Liver (tissue), 9 donors: ENCODE data around the gene SEC24C. TPM values are rescaled to one million over a fixed set of nuclear protein-coding genes. Genes with fewer than 3 reads are reported as not detected.

Source experiments
- DNase-seq: peaks from one replicate; pipeline ENCODE4 v3.0.0-alpha.2; 2017; ENCODE audit warnings: low spot score
- H3K27ac ChIP-seq, 2 donors: one replicate each; pipeline ENCODE4 v1.7.0; 2013; ENCODE audit warnings: inconsistent platforms in 2 of 2, low read length in 2 of 2, control low read depth in 1 of 2, low read depth in 1 of 2, mild to moderate bottlenecking in 1 of 2
- H3K27me3 ChIP-seq, 4 donors: one replicate each; pipeline versions ENCODE4 v1.6.1 to v1.7.0; 2013; ENCODE audit warnings: low read length in 3 of 4, inconsistent platforms in 1 of 4, mild to moderate bottlenecking in 1 of 4, moderate library complexity in 1 of 4; ENCODE audit not compliant: control insufficient read depth in 4 of 4, insufficient read depth in 4 of 4
- H3K36me3 ChIP-seq, 4 donors: one replicate each; pipeline versions ENCODE4 v1.6.1 to v1.7.0; 2013; ENCODE audit warnings: low read length in 3 of 4, mild to moderate bottlenecking in 3 of 4, low read depth in 1 of 4, moderate library complexity in 1 of 4; ENCODE audit not compliant: control insufficient read depth in 4 of 4, insufficient read depth in 3 of 4
- H3K4me1 ChIP-seq, 4 donors: one replicate each; pipeline versions ENCODE4 v1.6.1 to v1.7.0; 2013; ENCODE audit warnings: low read length in 3 of 4, mild to moderate bottlenecking in 3 of 4, moderate library complexity in 1 of 4; ENCODE audit not compliant: control insufficient read depth in 4 of 4, insufficient read depth in 4 of 4
- H3K4me3 ChIP-seq, 3 donors: one replicate each; pipeline versions ENCODE4 v1.6.1 to v1.7.0; 2013; ENCODE audit warnings: low read length in 3 of 3, control low read depth in 1 of 3, low read depth in 1 of 3, mild to moderate bottlenecking in 1 of 3
- H3K9ac ChIP-seq, 2 donors: one replicate each; pipeline ENCODE4 v1.7.0; 2013; ENCODE audit warnings: low read length in 2 of 2, mild to moderate bottlenecking in 2 of 2, moderate library complexity in 2 of 2, control low read depth in 1 of 2, low read depth in 1 of 2
- H3K9me3 ChIP-seq, 4 donors: one replicate each; pipeline versions ENCODE4 v1.6.1 to v1.7.0; 2013; ENCODE audit warnings: low read length in 3 of 4; ENCODE audit not compliant: control insufficient read depth in 4 of 4
- ATF3 ChIP-seq: IDR thresholded peaks from 2 replicates; pipeline ENCODE4 v1.6.1; 2016; ENCODE audit warnings: antibody characterized with exemption
- EGR1 ChIP-seq, 2 donors: IDR thresholded peaks; 2 replicates each; pipeline ENCODE4 v1.6.1; 2016 to 2018; ENCODE audit warnings: antibody characterized with exemption in 2 of 2, low read depth in 2 of 2
- FOXA1 ChIP-seq: IDR thresholded peaks from 2 replicates; pipeline ENCODE4 v1.6.1; 2016; ENCODE audit warnings: antibody characterized with exemption
- FOXA2 ChIP-seq: IDR thresholded peaks from 2 replicates; pipeline ENCODE4 v1.6.1; 2016; ENCODE audit warnings: antibody characterized with exemption
- GABPA ChIP-seq, 2 donors: IDR thresholded peaks in 1 of 2; conservative IDR thresholded peaks in 1 of 2; 2 replicates each; pipeline ENCODE4 v1.6.1; 2016; ENCODE audit warnings: antibody characterized with exemption in 2 of 2, mild to moderate bottlenecking in 1 of 2, moderate library complexity in 1 of 2
- HNF4A ChIP-seq, 2 donors: conservative IDR thresholded peaks; 2 replicates each; pipeline ENCODE4 v1.6.1; 2016; ENCODE audit warnings: antibody characterized with exemption in 2 of 2, mild to moderate bottlenecking in 2 of 2
- HNF4G ChIP-seq: IDR thresholded peaks from 2 replicates; pipeline ENCODE4 v1.6.1; 2016; ENCODE audit warnings: antibody characterized with exemption
- JUND ChIP-seq, 2 donors: IDR thresholded peaks; 2 replicates each; pipeline ENCODE4 v1.6.1; 2016; ENCODE audit warnings: antibody characterized with exemption in 2 of 2
- MAX ChIP-seq: IDR thresholded peaks from 2 replicates; pipeline ENCODE4 v1.6.1; 2016; ENCODE audit warnings: antibody characterized with exemption
- NR2F2 ChIP-seq: IDR thresholded peaks from 2 replicates; pipeline ENCODE4 v1.6.1; 2016; ENCODE audit warnings: antibody characterized with exemption
- RAD21 ChIP-seq, 2 donors: IDR thresholded peaks; 2 replicates each; pipeline ENCODE4 v1.6.1; 2016; ENCODE audit warnings: antibody characterized with exemption in 2 of 2, mild to moderate bottlenecking in 2 of 2
- RXRA ChIP-seq, 2 donors: IDR thresholded peaks; 2 replicates each; pipeline ENCODE4 v1.6.1; 2017 to 2018; ENCODE audit warnings: antibody characterized with exemption in 2 of 2, mild to moderate bottlenecking in 1 of 2
- SP1 ChIP-seq: IDR thresholded peaks from 2 replicates; pipeline ENCODE4 v1.6.1; 2018; ENCODE audit warnings: antibody characterized with exemption, mild to moderate bottlenecking
- TAF1 ChIP-seq: conservative IDR thresholded peaks from 2 replicates; pipeline ENCODE4 v1.6.1; 2016; ENCODE audit warnings: antibody characterized with exemption, mild to moderate bottlenecking
- YY1 ChIP-seq: IDR thresholded peaks from 2 replicates; pipeline ENCODE4 v1.6.1; 2016; ENCODE audit warnings: antibody characterized with exemption, mild to moderate bottlenecking
- ZBTB33 ChIP-seq: IDR thresholded peaks from 2 replicates; pipeline ENCODE4 v1.6.1; 2016; ENCODE audit warnings: antibody characterized with exemption
- WGBS: extraction: QIAGEN DNeasy Blood & Tissue Kit; methylation state at CpG from one replicate; pipeline ENCODE4 v1.1.7; 2013; 5-methylcytosine and 5-hydroxymethylcytosine counted together
- polyA plus RNA-seq, 2 donors: library from polyadenylated mRNA; stranded (reverse) in 1 of 2; unstranded in 1 of 2; fragments of 200-250 nt in 1 of 2; fragments of >200 nt in 1 of 2; fragmentation: Nextera tagmentation in 1 of 2; extraction: Ambion mirVana in 1 of 2; gene quantifications; one replicate each; pipeline versions ENCODE4 v1.2.1 to v1.2.3, GENCODE V29; 2013 to 2015
- total RNA-seq, 2 donors: library from RNA; depleted of rRNA; stranded (reverse); fragments of >200 nt; gene quantifications; one replicate each; pipeline ENCODE4 v1.2.3, GENCODE V29; 2014
- TF ChIP-seq, protein P1 (sequence below): fragments of 150-350 bp; IDR thresholded peaks from 2 replicates; pipeline ENCODE4 v1.5.1; 2017; ENCODE audit warnings: improper control_type of control experiment, low read depth, low read length; ENCODE audit not compliant: missing input control
- TF ChIP-seq, protein P2 (sequence below): IDR thresholded peaks from 2 replicates; pipeline ENCODE4 v1.6.1; 2016; ENCODE audit warnings: antibody characterized with exemption, mild to moderate bottlenecking
- donor health status: healthy.
- donor health status: healthy.
- donor health status: healthy.
- donor health status: healthy.
- donor health status: healthy.

The SEC24C gene
- total and polyA plus RNA-seq, 4 donors: 15.0 to 48.1 (median 40.9) TPM

DNA sequence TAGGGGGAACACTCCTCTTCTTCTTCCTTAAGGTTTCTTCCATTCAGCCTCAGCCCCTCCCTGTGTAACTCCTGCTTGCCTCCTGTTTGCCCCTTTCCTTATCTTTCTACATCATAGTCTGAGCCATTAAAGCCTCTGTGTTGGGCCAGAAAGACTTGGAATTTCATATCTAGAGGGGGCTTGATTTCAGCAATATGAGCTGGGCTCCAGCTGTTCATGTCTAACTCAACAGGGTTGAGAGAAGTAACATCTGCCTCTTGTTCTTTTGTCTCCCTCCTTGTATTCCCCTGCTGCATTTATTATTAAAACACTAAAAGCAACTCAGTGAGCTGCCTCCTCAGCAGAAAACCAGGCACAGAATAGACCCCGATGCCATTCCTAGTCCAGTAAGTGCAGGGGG, 17.6 kb downstream of the SEC24C start:
- H3K9ac ChIP-seq: no peak overlapping the region
- H3K36me3 ChIP-seq: peaks cover 30 to 82% (median 66%) of the 10 kb centered on the region in 4 donors
- no peak for DNase-seq
- H3K4me3 ChIP-seq: no peak overlapping the region
- no peak for TF ChIP-seq YY1
- TF ChIP-seq TAF1: no peak
- no peak for TF ChIP-seq GABPA (IDR thresholded peaks at IDR 0.05 in 1 of 2, conservative IDR thresholded peaks at IDR 0.05 in 1 of 2)
- TF ChIP-seq HNF4A (conservative IDR thresholded peaks at IDR 0.05): no peak
- TF ChIP-seq SP1: no peak
- TF ChIP-seq FOXA1: no peak
- TF ChIP-seq RXRA (IDR thresholded peaks at IDR 0.05): no peak
- no peak for TF ChIP-seq FOXA2
- no peak for TF ChIP-seq NR2F2
- no peak for TF ChIP-seq JUND (IDR thresholded peaks at IDR 0.05)
- TF ChIP-seq EGR1 (IDR thresholded peaks at IDR 0.05; ENCODE audit: low read depth in 2 of 2): no peak
- TF ChIP-seq ATF3: no peak
- TF ChIP-seq MAX: no peak
- no peak for TF ChIP-seq HNF4G
- TF ChIP-seq, protein P1, sequence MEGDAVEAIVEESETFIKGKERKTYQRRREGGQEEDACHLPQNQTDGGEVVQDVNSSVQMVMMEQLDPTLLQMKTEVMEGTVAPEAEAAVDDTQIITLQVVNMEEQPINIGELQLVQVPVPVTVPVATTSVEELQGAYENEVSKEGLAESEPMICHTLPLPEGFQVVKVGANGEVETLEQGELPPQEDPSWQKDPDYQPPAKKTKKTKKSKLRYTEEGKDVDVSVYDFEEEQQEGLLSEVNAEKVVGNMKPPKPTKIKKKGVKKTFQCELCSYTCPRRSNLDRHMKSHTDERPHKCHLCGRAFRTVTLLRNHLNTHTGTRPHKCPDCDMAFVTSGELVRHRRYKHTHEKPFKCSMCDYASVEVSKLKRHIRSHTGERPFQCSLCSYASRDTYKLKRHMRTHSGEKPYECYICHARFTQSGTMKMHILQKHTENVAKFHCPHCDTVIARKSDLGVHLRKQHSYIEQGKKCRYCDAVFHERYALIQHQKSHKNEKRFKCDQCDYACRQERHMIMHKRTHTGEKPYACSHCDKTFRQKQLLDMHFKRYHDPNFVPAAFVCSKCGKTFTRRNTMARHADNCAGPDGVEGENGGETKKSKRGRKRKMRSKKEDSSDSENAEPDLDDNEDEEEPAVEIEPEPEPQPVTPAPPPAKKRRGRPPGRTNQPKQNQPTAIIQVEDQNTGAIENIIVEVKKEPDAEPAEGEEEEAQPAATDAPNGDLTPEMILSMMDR: no peak
- no peak for TF ChIP-seq ZBTB33
- TF ChIP-seq, protein P2, sequence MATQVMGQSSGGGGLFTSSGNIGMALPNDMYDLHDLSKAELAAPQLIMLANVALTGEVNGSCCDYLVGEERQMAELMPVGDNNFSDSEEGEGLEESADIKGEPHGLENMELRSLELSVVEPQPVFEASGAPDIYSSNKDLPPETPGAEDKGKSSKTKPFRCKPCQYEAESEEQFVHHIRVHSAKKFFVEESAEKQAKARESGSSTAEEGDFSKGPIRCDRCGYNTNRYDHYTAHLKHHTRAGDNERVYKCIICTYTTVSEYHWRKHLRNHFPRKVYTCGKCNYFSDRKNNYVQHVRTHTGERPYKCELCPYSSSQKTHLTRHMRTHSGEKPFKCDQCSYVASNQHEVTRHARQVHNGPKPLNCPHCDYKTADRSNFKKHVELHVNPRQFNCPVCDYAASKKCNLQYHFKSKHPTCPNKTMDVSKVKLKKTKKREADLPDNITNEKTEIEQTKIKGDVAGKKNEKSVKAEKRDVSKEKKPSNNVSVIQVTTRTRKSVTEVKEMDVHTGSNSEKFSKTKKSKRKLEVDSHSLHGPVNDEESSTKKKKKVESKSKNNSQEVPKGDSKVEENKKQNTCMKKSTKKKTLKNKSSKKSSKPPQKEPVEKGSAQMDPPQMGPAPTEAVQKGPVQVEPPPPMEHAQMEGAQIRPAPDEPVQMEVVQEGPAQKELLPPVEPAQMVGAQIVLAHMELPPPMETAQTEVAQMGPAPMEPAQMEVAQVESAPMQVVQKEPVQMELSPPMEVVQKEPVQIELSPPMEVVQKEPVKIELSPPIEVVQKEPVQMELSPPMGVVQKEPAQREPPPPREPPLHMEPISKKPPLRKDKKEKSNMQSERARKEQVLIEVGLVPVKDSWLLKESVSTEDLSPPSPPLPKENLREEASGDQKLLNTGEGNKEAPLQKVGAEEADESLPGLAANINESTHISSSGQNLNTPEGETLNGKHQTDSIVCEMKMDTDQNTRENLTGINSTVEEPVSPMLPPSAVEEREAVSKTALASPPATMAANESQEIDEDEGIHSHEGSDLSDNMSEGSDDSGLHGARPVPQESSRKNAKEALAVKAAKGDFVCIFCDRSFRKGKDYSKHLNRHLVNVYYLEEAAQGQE: no peak
- no peaks in the 10 kb centered on the region for H3K4me1 ChIP-seq
- no peaks in the 10 kb centered on the region for H3K9me3 ChIP-seq
- H3K27me3 ChIP-seq: no peaks in the 10 kb centered on the region
- 94% methylated on average over 1 of the region's 1 CpG for WGBS
- no peak overlapping the region for H3K27ac ChIP-seq

DNA sequence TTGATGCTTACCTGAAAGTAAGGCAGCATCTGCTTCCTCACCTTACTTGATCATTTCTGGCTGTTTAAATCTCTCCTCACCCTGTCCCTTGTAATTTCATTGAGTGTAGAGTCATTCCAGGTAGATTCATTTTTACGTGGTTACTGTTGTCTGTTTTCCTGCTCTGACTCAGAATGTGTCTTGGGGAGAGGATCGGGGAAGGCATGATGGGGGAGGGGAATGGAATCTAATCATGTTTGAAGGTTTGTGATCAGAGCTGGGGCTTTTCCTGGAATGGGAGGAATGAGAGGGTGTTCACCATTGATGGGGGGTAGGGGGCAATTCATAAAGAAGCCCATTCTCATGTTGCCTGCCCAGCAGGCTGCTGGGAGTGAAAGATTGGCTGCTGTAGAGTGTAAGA, 18.7 kb downstream of the SEC24C start:
- no peak for DNase-seq
- Histone ChIP-seq H3K27ac (no peak overlapping the region), H3K9ac (no peak overlapping the region), H3K36me3 (peaks cover 30 to 88% (median 71%) of the 10 kb centered on the region in 4 donors), H3K9me3 (no peaks in the 10 kb centered on the region), H3K4me1 (no peaks in the 10 kb centered on the region), H3K4me3 (no peak overlapping the region), H3K27me3 (no peaks in the 10 kb centered on the region)
- WGBS: 84% methylated on average over 2 of the region's 2 CpGs
- no peak for TF ChIP-seq JUND (IDR thresholded peaks at IDR 0.05)
- no peak for TF ChIP-seq SP1
- TF ChIP-seq ATF3: no peak
- TF ChIP-seq FOXA2: no peak
- TF ChIP-seq, protein P2: no peak
- TF ChIP-seq RAD21 (IDR thresholded peaks at IDR 0.05): no peak
- TF ChIP-seq RXRA (IDR thresholded peaks at IDR 0.05): no peak
- no peak for TF ChIP-seq TAF1
- no peak for TF ChIP-seq MAX
- no peak for TF ChIP-seq YY1
- no peak for TF ChIP-seq ZBTB33
- TF ChIP-seq GABPA (IDR thresholded peaks at IDR 0.05 in 1 of 2, conservative IDR thresholded peaks at IDR 0.05 in 1 of 2): no peak
- no peak for TF ChIP-seq EGR1 (IDR thresholded peaks at IDR 0.05; ENCODE audit: low read depth in 2 of 2)
